Measurements from ENCODE around the gene XCL2.

The XCL2 gene

DNA sequence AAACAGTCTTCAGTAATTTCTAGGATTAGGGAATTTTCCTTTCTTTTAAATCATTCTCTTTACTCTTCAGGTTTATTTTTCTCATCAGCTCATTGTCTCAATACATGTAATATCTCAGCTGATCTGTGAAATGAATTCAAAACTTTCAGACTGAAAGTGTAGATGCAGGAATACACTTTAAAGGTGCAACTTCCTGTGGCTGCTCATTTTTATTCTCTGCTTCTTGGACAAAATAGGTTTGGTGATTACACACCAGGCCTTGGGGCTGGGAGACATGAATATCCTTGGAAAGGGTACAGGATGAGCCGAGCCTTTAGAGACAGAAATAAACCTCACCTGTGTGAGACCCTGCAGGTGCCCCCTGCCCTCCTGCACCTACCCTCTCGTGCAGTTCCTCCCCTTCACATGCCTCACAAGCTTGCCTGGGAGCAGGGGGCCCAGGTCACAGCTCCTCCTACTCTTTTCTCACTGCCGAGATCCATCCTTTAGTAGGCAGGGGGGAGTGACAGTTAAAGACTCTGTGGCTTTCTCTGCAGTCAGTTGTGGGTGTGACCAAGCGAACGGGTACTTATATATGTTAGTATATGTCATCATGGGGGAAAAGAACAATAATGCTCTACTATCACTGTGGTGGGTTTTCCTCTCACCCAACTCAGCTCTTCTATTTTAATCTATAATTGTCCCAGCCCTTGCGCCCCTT lies 23.6 kb downstream of the XCL2 start:
- H3K27me3 ChIP-seq, result peaks cover 0 to 4% of the 10 kb centered on the region in 2 donors
- intact Hi-C loops (cut with DNase I; ENCODE audit: low total_unique reads), result no loop called here
- no peaks in the 10 kb centered on the region for H3K4me1 ChIP-seq
- H3K4me3 ChIP-seq, result no peak overlapping the region
- no peaks in the 10 kb centered on the region for H3K36me3 ChIP-seq
- DNase-seq, result no peak
- H3K9me3 ChIP-seq, result no peaks in the 10 kb centered on the region
- TF ChIP-seq, protein P1, sequence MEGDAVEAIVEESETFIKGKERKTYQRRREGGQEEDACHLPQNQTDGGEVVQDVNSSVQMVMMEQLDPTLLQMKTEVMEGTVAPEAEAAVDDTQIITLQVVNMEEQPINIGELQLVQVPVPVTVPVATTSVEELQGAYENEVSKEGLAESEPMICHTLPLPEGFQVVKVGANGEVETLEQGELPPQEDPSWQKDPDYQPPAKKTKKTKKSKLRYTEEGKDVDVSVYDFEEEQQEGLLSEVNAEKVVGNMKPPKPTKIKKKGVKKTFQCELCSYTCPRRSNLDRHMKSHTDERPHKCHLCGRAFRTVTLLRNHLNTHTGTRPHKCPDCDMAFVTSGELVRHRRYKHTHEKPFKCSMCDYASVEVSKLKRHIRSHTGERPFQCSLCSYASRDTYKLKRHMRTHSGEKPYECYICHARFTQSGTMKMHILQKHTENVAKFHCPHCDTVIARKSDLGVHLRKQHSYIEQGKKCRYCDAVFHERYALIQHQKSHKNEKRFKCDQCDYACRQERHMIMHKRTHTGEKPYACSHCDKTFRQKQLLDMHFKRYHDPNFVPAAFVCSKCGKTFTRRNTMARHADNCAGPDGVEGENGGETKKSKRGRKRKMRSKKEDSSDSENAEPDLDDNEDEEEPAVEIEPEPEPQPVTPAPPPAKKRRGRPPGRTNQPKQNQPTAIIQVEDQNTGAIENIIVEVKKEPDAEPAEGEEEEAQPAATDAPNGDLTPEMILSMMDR (IDR thresholded peaks at IDR 0.05), result no peak
- no peak overlapping the region for H3K27ac ChIP-seq

DNA sequence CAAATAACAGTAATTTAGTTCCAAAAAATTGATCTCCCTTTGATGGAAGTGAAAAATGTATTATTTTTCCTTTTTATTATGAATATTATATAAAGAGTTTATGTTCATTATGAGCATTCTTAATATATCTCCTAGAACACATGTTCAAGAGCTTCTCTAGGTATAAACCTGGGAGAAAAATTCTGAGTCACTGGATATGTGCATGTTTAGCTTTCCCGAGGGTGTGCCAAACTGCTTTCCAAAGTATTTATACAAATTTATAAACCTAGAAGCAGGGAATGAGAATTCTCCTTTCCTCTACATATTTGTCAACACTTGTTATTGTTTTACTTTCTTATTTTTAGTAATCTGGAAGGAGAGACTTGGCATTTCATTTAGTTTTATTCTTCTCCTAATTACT lies 25.0 kb downstream of the XCL2 start:
- no peak overlapping the region for H3K27ac ChIP-seq
- no peaks in the 10 kb centered on the region for H3K9me3 ChIP-seq
- no peaks in the 10 kb centered on the region for H3K36me3 ChIP-seq
- peaks cover 0 to 4% of the 10 kb centered on the region in 2 donors for H3K27me3 ChIP-seq
- H3K4me3 ChIP-seq, result no peak overlapping the region
- TF ChIP-seq, protein P1 (IDR thresholded peaks at IDR 0.05), result no peak
- intact Hi-C loops (cut with DNase I; ENCODE audit: low total_unique reads), result no loop called here
- DNase-seq, result no peak
- no peaks in the 10 kb centered on the region for H3K4me1 ChIP-seq

DNA sequence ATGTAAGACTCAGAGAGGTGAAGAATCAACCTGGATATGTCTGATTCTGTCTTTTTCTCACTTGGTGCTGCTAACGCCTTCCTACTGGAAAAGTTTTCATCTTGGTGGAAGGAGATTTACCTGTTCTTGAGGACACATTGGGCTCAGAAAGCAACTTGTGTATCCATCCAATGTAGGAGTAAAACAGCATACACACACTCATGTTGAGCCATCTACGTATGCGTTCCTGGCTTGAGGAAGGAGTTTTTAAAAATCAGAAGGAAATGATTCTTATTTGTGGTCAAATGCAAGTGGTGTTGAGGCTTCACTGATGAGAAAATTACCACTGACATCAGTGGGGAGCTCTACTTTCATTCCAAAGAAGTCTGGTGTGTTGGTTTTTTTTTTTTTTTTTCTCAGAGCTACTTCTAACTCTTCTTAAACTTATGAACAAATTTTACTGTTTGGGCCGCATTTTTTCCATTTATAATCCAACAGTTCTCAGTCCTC lies 25.6 kb downstream of the XCL2 start:
- intact Hi-C loops (cut with DNase I; ENCODE audit: low total_unique reads), result no loop called here
- Histone ChIP-seq H3K4me3 (no peak overlapping the region), H3K9me3 (no peaks in the 10 kb centered on the region), H3K36me3 (no peaks in the 10 kb centered on the region), H3K4me1 (no peaks in the 10 kb centered on the region), H3K27me3 (peaks cover 0 to 4% of the 10 kb centered on the region in 2 donors), H3K27ac (no peak overlapping the region)
- TF ChIP-seq, protein P1 (IDR thresholded peaks at IDR 0.05), result no peak
- DNase-seq, result no peak

DNA sequence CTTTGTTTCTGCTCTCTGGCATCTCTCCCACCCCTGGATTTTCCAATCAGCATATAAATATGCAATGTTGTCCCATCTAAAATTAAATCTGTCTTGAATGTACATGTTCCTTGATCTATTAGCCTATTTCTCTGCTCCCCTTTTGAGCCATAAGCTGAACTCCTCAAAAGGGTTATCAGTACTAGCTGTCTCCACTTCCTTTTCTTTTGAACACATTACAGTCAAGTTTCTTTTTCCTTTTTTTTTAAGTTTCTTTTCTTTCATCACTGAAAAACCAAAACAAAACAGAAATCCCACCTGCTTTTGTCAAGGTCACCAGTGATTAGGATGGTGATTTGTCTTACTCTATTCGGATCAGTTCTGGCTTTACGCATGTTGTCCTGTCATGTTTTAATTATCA lies 29.3 kb downstream of the XCL2 start:
- Histone ChIP-seq H3K4me1 (no peaks in the 10 kb centered on the region), H3K27ac (no peak overlapping the region), H3K27me3 (no peaks in the 10 kb centered on the region), H3K9me3 (no peaks in the 10 kb centered on the region), H3K36me3 (no peaks in the 10 kb centered on the region), H3K4me3 (no peak overlapping the region)
- TF ChIP-seq, protein P1 (IDR thresholded peaks at IDR 0.05), result no peak
- intact Hi-C loops (cut with DNase I; ENCODE audit: low total_unique reads), result no loop called here
- no peak for DNase-seq

DNA sequence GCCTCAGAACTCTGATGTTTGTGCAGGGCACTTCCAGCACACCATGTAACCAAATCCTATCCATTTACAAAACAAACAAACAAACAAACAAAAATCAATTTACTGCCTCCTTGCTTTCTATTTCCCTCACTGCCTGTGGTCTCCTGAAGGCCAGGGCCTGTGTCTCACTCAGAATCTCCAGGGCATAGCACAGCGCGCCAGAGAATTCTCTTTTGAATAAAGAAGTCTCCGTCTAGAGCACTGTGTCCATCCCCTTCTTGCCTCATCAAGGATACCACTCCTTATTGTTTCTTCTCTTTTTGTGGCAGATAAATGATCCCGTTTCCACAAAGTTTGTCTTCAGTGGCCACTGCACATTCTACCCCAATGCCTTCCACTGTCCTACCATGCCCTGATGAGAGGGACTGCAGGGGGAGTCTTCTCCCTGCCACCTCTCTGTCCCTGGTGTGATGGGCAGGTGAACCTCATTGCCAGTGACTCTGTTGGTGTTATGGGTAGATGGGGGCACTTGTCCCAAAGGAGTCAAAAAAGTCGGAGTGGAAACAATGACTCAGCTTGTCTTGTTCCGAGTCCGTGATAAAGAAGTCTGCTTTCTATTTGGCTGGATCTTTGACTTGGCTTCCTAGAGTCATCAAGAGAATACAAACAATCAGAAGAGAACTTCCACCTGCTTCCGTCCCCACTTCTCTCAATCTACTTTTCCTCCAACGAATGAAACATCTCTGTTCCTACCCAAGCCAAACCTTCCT lies 30.0 kb downstream of the XCL2 start:
- Histone ChIP-seq H3K27ac (no peak overlapping the region), H3K4me3 (no peak overlapping the region), H3K9me3 (no peaks in the 10 kb centered on the region), H3K27me3 (no peaks in the 10 kb centered on the region), H3K4me1 (no peaks in the 10 kb centered on the region), H3K36me3 (no peaks in the 10 kb centered on the region)
- TF ChIP-seq, protein P1 (IDR thresholded peaks at IDR 0.05), result no peak
- intact Hi-C loops (cut with DNase I; ENCODE audit: low total_unique reads), result no loop called here
- no peak for DNase-seq
